SK-N-SH (cell line): ENCODE measurements around the gene LENG9. TPM values are rescaled to one million over a fixed set of nuclear protein-coding genes. Genes with fewer than 3 reads are reported as not detected.

Source experiments
- CTCF ChIA-PET: fragments of 300-600, 350-600 bp; formaldehyde crosslinking; extraction: SDS; loops from one replicate; lab custom pipeline; 2021; lab: Yijun Ruan, JAX
- POLR2A ChIA-PET: fragments of 350-600 bp; sonication (Branson Sonifier 250); formaldehyde crosslinking; extraction: SDS; loops from one replicate; lab custom pipeline; 2020; ENCODE audit warnings: antibody characterized with exemption, inconsistent platforms; lab: Yijun Ruan, JAX
- DNase-seq: peaks from one replicate; pipeline ENCODE4 v3.0.0; 2012
- H2AFZ ChIP-seq: fragments of 200-600 bp; sonication (generic); 2 replicates; pipeline ENCODE4 v1.8.1; 2016; ENCODE audit warnings: antibody characterized with exemption, mild to moderate bottlenecking, low read depth
- H3F3A ChIP-seq: fragments of 200-600 bp; sonication (generic); replicated peaks from 2 replicates; pipeline ENCODE3; 2016; ENCODE audit warnings: antibody characterized with exemption, mild to moderate bottlenecking; ENCODE audit not compliant: insufficient read depth
- H3K27ac ChIP-seq, 2 experiments: fragments of 200-500 bp in 1 of 2; fragments of 200-600 bp in 1 of 2; sonication (Bioruptor generic) in 1 of 2; sonication (generic), shearing (Covaris generic) in 1 of 2; 2 replicates each; pipeline versions ENCODE4 v1.5.1 to v1.6.1; 2014 to 2016; ENCODE audit warnings: low read depth in 2 of 2, inconsistent platforms in 1 of 2, low read length in 1 of 2, mild to moderate bottlenecking in 1 of 2, mixed read lengths in 1 of 2
- H3K27me3 ChIP-seq: fragments of 200-600 bp; sonication (generic), shearing (Covaris generic); 2 replicates; pipeline ENCODE4 v1.6.1; 2016; ENCODE audit warnings: mixed run types; ENCODE audit not compliant: insufficient read depth
- H3K36me3 ChIP-seq, 2 experiments: fragments of 200-500 bp in 1 of 2; fragments of 200-600 bp in 1 of 2; sonication (Bioruptor generic) in 1 of 2; sonication (generic) in 1 of 2; replicated peaks in 1 of 2; 2 replicates each; pipeline versions ENCODE3 to v1.5.1; 2014 to 2016; ENCODE audit warnings: low read length in 1 of 2, mild to moderate bottlenecking in 1 of 2; ENCODE audit not compliant: insufficient read depth in 2 of 2, control insufficient read depth in 1 of 2
- H3K4me1 ChIP-seq, 2 experiments: fragments of 200-500 bp in 1 of 2; fragments of 200-600 bp in 1 of 2; sonication (Bioruptor generic) in 1 of 2; sonication (generic), shearing (Covaris generic) in 1 of 2; 2 replicates each; pipeline versions ENCODE4 v1.5.1 to v1.6.1; 2014 to 2016; ENCODE audit warnings: low read depth in 1 of 2, low read length in 1 of 2, mixed run types in 1 of 2; ENCODE audit not compliant: insufficient read depth in 2 of 2, control insufficient read depth in 1 of 2
- H3K4me2 ChIP-seq: fragments of 200-600 bp; sonication (generic), shearing (Covaris generic); 2 replicates; pipeline ENCODE4 v1.6.1; 2017; ENCODE audit warnings: mixed run types
- H3K4me3 ChIP-seq, 2 experiments: fragments of 200-500 bp in 1 of 2; fragments of 200-600 bp in 1 of 2; sonication (Bioruptor generic) in 1 of 2; sonication (generic), shearing (Covaris generic) in 1 of 2; 2 replicates each; pipeline versions ENCODE4 v1.5.1 to v1.8.1; 2014 to 2016; ENCODE audit warnings: low read depth in 2 of 2, inconsistent platforms in 1 of 2, low read length in 1 of 2, mild to moderate bottlenecking in 1 of 2, mixed read lengths in 1 of 2, moderate library complexity in 1 of 2
- H3K79me2 ChIP-seq: fragments of 200-600 bp; sonication (generic); 2 replicates; pipeline ENCODE4 v1.8.1; 2017; ENCODE audit warnings: mild to moderate bottlenecking; ENCODE audit not compliant: insufficient read depth
- H3K9ac ChIP-seq: fragments of 200-600 bp; sonication (generic); 2 replicates; pipeline ENCODE4 v1.6.1; 2017; ENCODE audit warnings: mixed run types
- H3K9me2 ChIP-seq: fragments of 200-600 bp; sonication (generic); 2 replicates; pipeline ENCODE4 v1.6.1; 2017; ENCODE audit warnings: mixed run types
- H3K9me3 ChIP-seq: fragments of 200-600 bp; sonication (generic); 2 replicates; pipeline ENCODE4 v1.6.1; 2017; ENCODE audit warnings: mixed run types, mild to moderate bottlenecking, moderate library complexity
- H4K20me1 ChIP-seq: fragments of 200-600 bp; sonication (generic); 2 replicates; pipeline ENCODE4 v1.6.1; 2017; ENCODE audit warnings: mild to moderate bottlenecking, mixed run types; ENCODE audit not compliant: insufficient read depth
- CHD2 ChIP-seq: fragments of 150-350 bp; IDR thresholded peaks from 2 replicates; pipeline ENCODE4 v1.6.1; 2018; ENCODE audit warnings: low read length; ENCODE audit not compliant: partially characterized antibody
- JUND ChIP-seq: IDR thresholded peaks from 2 replicates; pipeline ENCODE4 v1.4.0; 2012
- RAD21 ChIP-seq: IDR thresholded peaks from 2 replicates; pipeline ENCODE4 v1.6.1; 2012; ENCODE audit warnings: mild to moderate bottlenecking, low read length
- SIN3A ChIP-seq: IDR thresholded peaks from 2 replicates; pipeline ENCODE4 v1.6.1; 2012; ENCODE audit warnings: low read depth, mild to moderate bottlenecking, low read length, moderate library complexity, borderline replicate concordance
- SMC3 ChIP-seq: IDR thresholded peaks from 2 replicates; pipeline ENCODE4 v1.6.1; 2012; ENCODE audit warnings: low read depth, low read length, improper control_type of control experiment
- TAF1 ChIP-seq: IDR thresholded peaks from 2 replicates; pipeline ENCODE4 v1.6.1; 2012; ENCODE audit warnings: low read depth, mild to moderate bottlenecking, low read length, moderate library complexity, borderline replicate concordance
- TCF12 ChIP-seq: IDR thresholded peaks from 2 replicates; pipeline ENCODE4 v1.4.0; 2012
- WGBS: methylation state at CpG from one replicate; pipeline ENCODE4 v1.1.6; 2017; ENCODE audit warnings: low lambda C conversion rate; 5-methylcytosine and 5-hydroxymethylcytosine counted together
- polyA plus RNA-seq, 3 experiments: library from polyadenylated mRNA; depleted of rRNA; stranded (reverse); fragments of >200 nt; gene quantifications; 2 replicates each; pipeline ENCODE4 v1.2.3, GENCODE V29; 2012
- small RNA-seq, 7 experiments: library from RNA; depleted of rRNA; stranded (forward); fragments of <200 nt; gene quantifications; one replicate each; pipeline ENCODE3, GENCODE V24; 2012

LENG9 gene
- polyA plus RNA-seq, 1 of the 3 experiments (the other 2 are of a cell fraction), result 0.20 TPM

- POLR2A ChIA-PET, result no interaction called here
- Histone ChIP-seq H3K27ac (no peak overlapping the region), H3K9me2 (no peaks in the 10 kb centered on the region), H3K27me3 (peaks cover 29% of the 10 kb centered on the region), H3F3A (peaks cover 8% of the 10 kb centered on the region), H3K36me3 (no peaks in the 10 kb centered on the region), H3K9ac (no peak overlapping the region), H3K4me2 (no peak overlapping the region), H3K4me1 (no peaks in the 10 kb centered on the region), H3K9me3 (no peaks in the 10 kb centered on the region), H4K20me1 (no peaks in the 10 kb centered on the region)
- WGBS, result 7% methylated on average over 4 of the region's 4 CpGs
- no peak for DNase-seq
- CTCF ChIA-PET, result no interaction called here
- TF ChIP-seq JUND (no peak), CHD2 (no peak), RAD21 (no peak), TCF12 (no peak), TAF1 (no peak), SIN3A (no peak), SMC3 (no peak)
- TF ChIP-seq, all 33 proteins: peak for 0
- Histone ChIP-seq H3K4me3 (no peak overlapping the region), H3K79me2 (no peaks in the 10 kb centered on the region), H2AFZ (no peak overlapping the region)
Measured at GRCh38 chr19:54412877-54413276, 50.7 kb downstream of the LENG9 start.

Small RNAs within 50 kb of the gene (small RNA-seq; reads per million reads assigned to genes)
- 0 reads per million in 7 experiments for gene AC245884.3

Other genes starting within 250 kb of the LENG9 start
- gene LILRB3, start 240.8 kb downstream of the LENG9 start, polyA plus RNA-seq (2012; rRNA removed), result not detected in 2 replicates
- gene LILRA6, start 221.0 kb downstream of the LENG9 start, polyA plus RNA-seq (2012; rRNA removed), result not detected in 2 replicates
- gene LILRB5, start 206.5 kb downstream of the LENG9 start, polyA plus RNA-seq (2012; rRNA removed), result not detected in 2 replicates
- not detected in 2 replicates for gene LILRB2, start 182.7 kb downstream of the LENG9 start, polyA plus RNA-seq (2012; rRNA removed)
- gene LILRA5, start 150.6 kb downstream of the LENG9 start, polyA plus RNA-seq (2012; rRNA removed), result not detected in 2 replicates
- gene LILRA4, start 124.6 kb downstream of the LENG9 start, polyA plus RNA-seq (2012; rRNA removed), result not detected in 2 replicates
- gene LAIR1, start 98.8 kb downstream of the LENG9 start, polyA plus RNA-seq (2012; rRNA removed), result not detected in 2 replicates
- 0.05 and 0.21 TPM in 2 replicates for gene TTYH1, start 48.3 kb downstream of the LENG9 start, polyA plus RNA-seq (2012; rRNA removed)
- gene LENG8, start 14.6 kb downstream of the LENG9 start, polyA plus RNA-seq (2012; rRNA removed), result 84.0 and 89.1 TPM in 2 replicates
- gene CDC42EP5, start 9.5 kb upstream of the LENG9 start, polyA plus RNA-seq (2012; rRNA removed), result 10.8 and 13.5 TPM in 2 replicates
- gene LAIR2, start 39.1 kb upstream of the LENG9 start, polyA plus RNA-seq (2012; rRNA removed), result not detected in 2 replicates
- not detected in 2 replicates for gene LILRA2, start 110.0 kb upstream of the LENG9 start, polyA plus RNA-seq (2012; rRNA removed)
- gene LILRA1, start 129.9 kb upstream of the LENG9 start, polyA plus RNA-seq (2012; rRNA removed), result not detected in 2 replicates
- not detected in 2 replicates for gene LILRB1, start 166.7 kb upstream of the LENG9 start, polyA plus RNA-seq (2012; rRNA removed)
- not detected in 2 replicates for gene LILRB4, start 199.2 kb upstream of the LENG9 start, polyA plus RNA-seq (2012; rRNA removed)